Hepatocyte (in vitro differentiated cells): ENCODE measurements around the gene XIRP2.

Experiments
- CTCF ChIP-seq: fragments of 200-600 bp; sonication (generic); IDR thresholded peaks from 2 replicates; pipeline ENCODE4 v1.5.1; 2016; ENCODE audit warnings: antibody characterized with exemption, mild to moderate bottlenecking; ENCODE audit not compliant: poor library complexity
- EZH2 ChIP-seq: fragments of 200-600 bp; sonication (generic); IDR thresholded peaks from 2 replicates; pipeline ENCODE4 v1.6.1; 2016; ENCODE audit warnings: antibody characterized with exemption, mild to moderate bottlenecking, borderline replicate concordance
- EZH2phosphoT487 ChIP-seq: fragments of 200-600 bp; sonication (generic); IDR thresholded peaks from one replicate; pipeline ENCODE4 v1.6.1; 2018; ENCODE audit warnings: antibody characterized with exemption, mild to moderate bottlenecking, low read depth, moderate library complexity; ENCODE audit not compliant: unreplicated experiment, severe bottlenecking

GRCh38 chr2:167133614-167134013 lies 245.3 kb downstream of the XIRP2 start:
- no peak for TF ChIP-seq CTCF
- no peak for TF ChIP-seq EZH2
- TF ChIP-seq EZH2phosphoT487 = no peak
